Measurements from ENCODE around the gene SDK2. TPM values are rescaled to one million over a fixed set of nuclear protein-coding genes. Genes with fewer than 3 reads are reported as not detected.

Gene SDK2
- total RNA-seq, 1 donor from 2014 or later = 11.2 TPM

GRCh38 chr17:73510981-73511718, 133.1 kb downstream of the SDK2 start:
- FAIRE-seq = no peak
- Histone ChIP-seq H3K27ac (ENCODE audit: low read depth, low read length) (no peak overlapping the region), H3K36me3 (ENCODE audit: insufficient read depth, low read length) (no peaks in the 10 kb centered on the region), H3K4me3 (ENCODE audit: insufficient read depth, low read depth, low read length) (no peak overlapping the region), H4K20me1 (ENCODE audit: insufficient read depth, low read length) (no peaks in the 10 kb centered on the region), H3K27me3 (ENCODE audit: insufficient read depth, low read length) (peaks cover 12% of the 10 kb centered on the region), H3K4me1 (ENCODE audit: insufficient read depth, low read length) (no peaks in the 10 kb centered on the region), H3K79me2 (ENCODE audit: insufficient read depth, low read length) (no peaks in the 10 kb centered on the region), H3K4me2 (ENCODE audit: low read length) (no peak overlapping the region), H3K9me3 (ENCODE audit: insufficient read depth, low read depth, low read length) (no peaks in the 10 kb centered on the region), H3K9ac (ENCODE audit: low read length) (no peak overlapping the region), H2AFZ (ENCODE audit: low read depth, low read length) (no peak overlapping the region)
- Mint-ChIP-seq H3K36me3 (ENCODE audit: low read depth, unreplicated experiment) (peaks cover 2% of the 10 kb centered on the region), H3K4me3 (ENCODE audit: unreplicated experiment) (no peak overlapping the region), H3K9me3 (ENCODE audit: unreplicated experiment) (peaks cover 2% of the 10 kb centered on the region), H3K4me1 (ENCODE audit: low read depth, unreplicated experiment) (no peaks in the 10 kb centered on the region), H3K27me3 (ENCODE audit: low read depth, unreplicated experiment) (peaks cover 27% of the 10 kb centered on the region), H3K27ac (ENCODE audit: unreplicated experiment) (no peak overlapping the region)
- no peak for DNase-seq (ENCODE audit: low read depth)
- TF ChIP-seq, protein P1, sequence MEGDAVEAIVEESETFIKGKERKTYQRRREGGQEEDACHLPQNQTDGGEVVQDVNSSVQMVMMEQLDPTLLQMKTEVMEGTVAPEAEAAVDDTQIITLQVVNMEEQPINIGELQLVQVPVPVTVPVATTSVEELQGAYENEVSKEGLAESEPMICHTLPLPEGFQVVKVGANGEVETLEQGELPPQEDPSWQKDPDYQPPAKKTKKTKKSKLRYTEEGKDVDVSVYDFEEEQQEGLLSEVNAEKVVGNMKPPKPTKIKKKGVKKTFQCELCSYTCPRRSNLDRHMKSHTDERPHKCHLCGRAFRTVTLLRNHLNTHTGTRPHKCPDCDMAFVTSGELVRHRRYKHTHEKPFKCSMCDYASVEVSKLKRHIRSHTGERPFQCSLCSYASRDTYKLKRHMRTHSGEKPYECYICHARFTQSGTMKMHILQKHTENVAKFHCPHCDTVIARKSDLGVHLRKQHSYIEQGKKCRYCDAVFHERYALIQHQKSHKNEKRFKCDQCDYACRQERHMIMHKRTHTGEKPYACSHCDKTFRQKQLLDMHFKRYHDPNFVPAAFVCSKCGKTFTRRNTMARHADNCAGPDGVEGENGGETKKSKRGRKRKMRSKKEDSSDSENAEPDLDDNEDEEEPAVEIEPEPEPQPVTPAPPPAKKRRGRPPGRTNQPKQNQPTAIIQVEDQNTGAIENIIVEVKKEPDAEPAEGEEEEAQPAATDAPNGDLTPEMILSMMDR (IDR thresholded peaks at IDR 0.05; ENCODE audit: insufficient read depth, low read depth, low read length) = no peak
- no peak for TF ChIP-seq EZH2 (IDR thresholded peaks at IDR 0.05; ENCODE audit: insufficient read depth, low read length)

DNA sequence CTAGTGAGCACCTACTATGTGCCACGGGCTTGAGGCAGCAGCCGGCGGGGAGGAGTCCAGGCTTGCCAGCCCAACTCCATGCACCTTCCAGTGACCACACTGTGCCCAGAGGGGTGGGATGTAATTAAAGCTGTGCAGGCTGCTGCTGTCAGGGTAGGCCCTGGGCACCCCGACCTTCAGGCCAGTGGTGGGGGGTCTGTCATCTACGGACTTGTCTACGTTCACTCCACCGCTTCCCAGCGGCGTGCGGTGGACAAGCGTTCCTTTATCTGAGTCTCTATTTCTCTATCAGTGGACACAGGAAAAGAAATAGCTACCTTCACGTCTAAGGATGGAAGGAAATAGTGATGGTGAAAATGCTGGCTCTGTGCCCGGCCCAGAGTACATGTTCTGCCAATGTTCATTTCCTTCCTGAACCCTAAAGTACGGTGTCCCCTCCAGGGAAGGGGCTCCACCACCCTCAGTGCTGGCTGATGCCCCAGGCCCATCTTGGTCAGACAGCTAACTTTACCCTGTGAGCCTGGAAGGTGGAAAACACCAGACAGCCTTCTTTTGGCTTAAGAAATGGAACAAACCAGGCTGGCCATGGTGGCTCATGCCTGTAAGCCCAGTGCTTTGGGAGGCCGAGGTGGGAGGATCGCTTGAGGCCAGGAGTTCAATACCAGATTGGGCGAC, 135.2 kb downstream of the SDK2 start:
- Mint-ChIP-seq H3K27me3 (ENCODE audit: low read depth, unreplicated experiment) (peaks cover 21% of the 10 kb centered on the region), H3K4me3 (ENCODE audit: unreplicated experiment) (no peak overlapping the region)
- FAIRE-seq = no peak

More for the DNA sequence above, 135.2 kb downstream of the SDK2 start:
- Histone ChIP-seq H3K9me3 (ENCODE audit: insufficient read depth, low read depth, low read length) (no peaks in the 10 kb centered on the region), H3K27me3 (ENCODE audit: insufficient read depth, low read length) (peaks cover 12% of the 10 kb centered on the region), H3K4me1 (ENCODE audit: insufficient read depth, low read length) (no peaks in the 10 kb centered on the region), H4K20me1 (ENCODE audit: insufficient read depth, low read length) (no peaks in the 10 kb centered on the region), H3K4me2 (ENCODE audit: low read length) (no peak overlapping the region), H3K9ac (ENCODE audit: low read length) (no peak overlapping the region), H3K27ac (ENCODE audit: low read depth, low read length) (no peak overlapping the region), H3K4me3 (ENCODE audit: insufficient read depth, low read depth, low read length) (no peak overlapping the region), H2AFZ (ENCODE audit: low read depth, low read length) (no peak overlapping the region), H3K36me3 (ENCODE audit: insufficient read depth, low read length) (no peaks in the 10 kb centered on the region), H3K79me2 (ENCODE audit: insufficient read depth, low read length) (no peaks in the 10 kb centered on the region)
- DNase-seq (ENCODE audit: low read depth) = no peak
- no peaks in the 10 kb centered on the region for H3K4me1 Mint-ChIP-seq (ENCODE audit: low read depth, unreplicated experiment)
- H3K9me3 Mint-ChIP-seq (ENCODE audit: unreplicated experiment) = peaks cover 4% of the 10 kb centered on the region
- no peak for TF ChIP-seq EZH2 (IDR thresholded peaks at IDR 0.05; ENCODE audit: insufficient read depth, low read length)
- TF ChIP-seq, protein P1 (IDR thresholded peaks at IDR 0.05; ENCODE audit: insufficient read depth, low read depth, low read length) = no peak
- no peak overlapping the region for H3K27ac Mint-ChIP-seq (ENCODE audit: unreplicated experiment)
- H3K36me3 Mint-ChIP-seq (ENCODE audit: low read depth, unreplicated experiment) = peaks cover 2% of the 10 kb centered on the region
